HEK293 (cell line): ENCODE measurements around the gene SPACA4.

ENCODE experiments used
- HOXA7 ChIP-seq: sonication (generic); formaldehyde crosslinking; IDR thresholded peaks from 2 replicates; pipeline ENCODE4 v1.8.1; 2022; ENCODE audit warnings: missing genetic modification reagents, borderline replicate concordance
- KLF7 ChIP-seq: fragments of 450-650 bp; formaldehyde crosslinking; IDR thresholded peaks from 2 replicates; pipeline ENCODE4 v1.5.1; 2016; ENCODE audit warnings: missing biosample characterization, missing genetic modification characterization, borderline replicate concordance
- KLF9 ChIP-seq: fragments of 450-650 bp; formaldehyde crosslinking; IDR thresholded peaks from 2 replicates; pipeline ENCODE4 v1.5.1; 2016; ENCODE audit warnings: missing biosample characterization, missing genetic modification characterization, low read depth
- MZF1 ChIP-seq: fragments of 450-650 bp; formaldehyde crosslinking; IDR thresholded peaks from 2 replicates; pipeline ENCODE4 v1.5.1; 2017; ENCODE audit warnings: missing biosample characterization, missing genetic modification characterization, borderline replicate concordance
- REPIN1 ChIP-seq: fragments of 450-650 bp; formaldehyde crosslinking; IDR thresholded peaks from 2 replicates; pipeline ENCODE4 v1.5.1; 2017; ENCODE audit warnings: missing biosample characterization, missing genetic modification characterization, low read depth
- SCRT2 ChIP-seq: fragments of 450-650 bp; formaldehyde crosslinking; IDR thresholded peaks from 2 replicates; pipeline ENCODE4 v1.5.1; 2016; ENCODE audit warnings: missing biosample characterization, missing genetic modification characterization
- ZBTB11 ChIP-seq: fragments of 450-650 bp; formaldehyde crosslinking; conservative IDR thresholded peaks from 2 replicates; pipeline ENCODE4 v1.5.1; 2016; ENCODE audit warnings: low read depth, missing biosample characterization, missing genetic modification characterization
- ZBTB17 ChIP-seq: fragments of 450-650 bp; formaldehyde crosslinking; IDR thresholded peaks from 2 replicates; pipeline ENCODE4 v1.5.1; 2016; ENCODE audit warnings: missing biosample characterization, missing genetic modification characterization
- ZFP41 ChIP-seq: fragments of 450-650 bp; formaldehyde crosslinking; IDR thresholded peaks from 2 replicates; pipeline ENCODE4 v1.5.1; 2016; ENCODE audit warnings: missing biosample characterization, missing genetic modification characterization, borderline replicate concordance
- ZNF121 ChIP-seq: fragments of 450-650 bp; formaldehyde crosslinking; IDR thresholded peaks from 2 replicates; pipeline ENCODE4 v1.5.1; 2016; ENCODE audit warnings: missing biosample characterization, missing genetic modification characterization
- ZNF155 ChIP-seq: fragments of 450-650 bp; formaldehyde crosslinking; IDR thresholded peaks from 2 replicates; pipeline ENCODE4 v1.5.1; 2016; ENCODE audit warnings: missing biosample characterization, missing genetic modification characterization
- ZNF169 ChIP-seq: fragments of 450-650 bp; formaldehyde crosslinking; IDR thresholded peaks from 2 replicates; pipeline ENCODE4 v1.5.1; 2016; ENCODE audit warnings: missing biosample characterization, missing genetic modification characterization
- ZNF211 ChIP-seq: fragments of 450-650 bp; formaldehyde crosslinking; IDR thresholded peaks from 2 replicates; pipeline ENCODE4 v1.5.1; 2016; ENCODE audit warnings: low read depth, missing biosample characterization, missing genetic modification characterization
- ZNF221 ChIP-seq: fragments of 450-650 bp; formaldehyde crosslinking; IDR thresholded peaks from 2 replicates; pipeline ENCODE4 v1.5.1; 2017; ENCODE audit warnings: missing biosample characterization, missing genetic modification characterization, borderline replicate concordance
- ZNF366 ChIP-seq: fragments of 450-650 bp; formaldehyde crosslinking; conservative IDR thresholded peaks from 2 replicates; pipeline ENCODE4 v1.5.1; 2016; ENCODE audit warnings: missing biosample characterization, missing genetic modification characterization
- ZNF37A ChIP-seq: fragments of 450-650 bp; IDR thresholded peaks from 2 replicates; pipeline ENCODE4 v1.5.1; 2018; ENCODE audit warnings: missing biosample characterization, missing genetic modification characterization
- ZNF510 ChIP-seq: fragments of 450-650 bp; formaldehyde crosslinking; IDR thresholded peaks from 2 replicates; pipeline ENCODE4 v1.5.1; 2018; ENCODE audit warnings: mild to moderate bottlenecking, missing genetic modification characterization, missing biosample characterization; ENCODE audit not compliant: insufficient replicate concordance
- ZNF548 ChIP-seq: fragments of 450-650 bp; formaldehyde crosslinking; IDR thresholded peaks from 2 replicates; pipeline ENCODE4 v1.5.1; 2016; ENCODE audit warnings: missing biosample characterization, missing genetic modification characterization
- ZNF561 ChIP-seq: fragments of 450-650 bp; IDR thresholded peaks from 2 replicates; pipeline ENCODE4 v1.5.1; 2018; ENCODE audit warnings: missing biosample characterization, missing genetic modification characterization, borderline replicate concordance
- ZNF571 ChIP-seq: fragments of 450-650 bp; formaldehyde crosslinking; IDR thresholded peaks from 2 replicates; pipeline ENCODE4 v1.5.0; 2017; ENCODE audit warnings: missing biosample characterization, missing genetic modification characterization
- ZNF621 ChIP-seq: fragments of 450-650 bp; formaldehyde crosslinking; IDR thresholded peaks from 2 replicates; pipeline ENCODE4 v1.5.1; 2017; ENCODE audit warnings: missing biosample characterization, missing genetic modification characterization
- ZNF660 ChIP-seq: fragments of 450-650 bp; IDR thresholded peaks from 2 replicates; pipeline ENCODE4 v1.5.1; 2018; ENCODE audit warnings: missing biosample characterization, mild to moderate bottlenecking, missing genetic modification characterization
- ZNF664 ChIP-seq: fragments of 450-650 bp; formaldehyde crosslinking; IDR thresholded peaks from 2 replicates; pipeline ENCODE4 v1.5.1; 2016; ENCODE audit warnings: missing biosample characterization, missing genetic modification characterization
- ZNF677 ChIP-seq: fragments of 450-650 bp; IDR thresholded peaks from 2 replicates; pipeline ENCODE4 v1.5.0; 2018; ENCODE audit warnings: missing biosample characterization, mild to moderate bottlenecking, missing genetic modification characterization, moderate library complexity
- ZNF776 ChIP-seq: fragments of 450-650 bp; formaldehyde crosslinking; IDR thresholded peaks from 2 replicates; pipeline ENCODE4 v1.5.0; 2017; ENCODE audit warnings: missing biosample characterization, missing genetic modification characterization, borderline replicate concordance
- ZNF785 ChIP-seq: fragments of 450-650 bp; formaldehyde crosslinking; IDR thresholded peaks from 2 replicates; pipeline ENCODE4 v1.5.1; 2016; ENCODE audit warnings: missing biosample characterization, missing genetic modification characterization
- ZNF791 ChIP-seq: fragments of 450-650 bp; formaldehyde crosslinking; IDR thresholded peaks from 2 replicates; pipeline ENCODE4 v1.5.1; 2016; ENCODE audit warnings: missing biosample characterization, missing genetic modification characterization
- TF ChIP-seq, protein P1 (sequence below): fragments of 450-650 bp; formaldehyde crosslinking; IDR thresholded peaks from 2 replicates; pipeline ENCODE4 v1.5.1; 2016; ENCODE audit warnings: missing biosample characterization, missing genetic modification characterization
- TF ChIP-seq, protein P2 (sequence below): fragments of 450-650 bp; formaldehyde crosslinking; conservative IDR thresholded peaks from 2 replicates; pipeline ENCODE4 v1.5.1; 2016; ENCODE audit warnings: low read depth, missing biosample characterization, missing genetic modification characterization
- TF ChIP-seq, protein P3 (sequence below): fragments of 450-650 bp; formaldehyde crosslinking; IDR thresholded peaks from 2 replicates; pipeline ENCODE4 v1.5.1; 2016; ENCODE audit warnings: missing biosample characterization, missing genetic modification characterization

The SPACA4 gene

GRCh38 chr19:48618916-48619691 is 12.6 kb downstream of the SPACA4 start, which contains the start of the genes RPL18 and SPHK2 (continued):
- no peak for TF ChIP-seq ZNF621 (tag by site-specific recombination)
- no peak for TF ChIP-seq ZNF37A (tag by site-specific recombination)
- no peak for TF ChIP-seq ZNF776 (tag by site-specific recombination)
- TF ChIP-seq ZNF155, result no peak
- peak; percentile 76; the same call in 1 of the 2 replicates for TF ChIP-seq ZNF785 (tag by site-specific recombination)
- TF ChIP-seq ZBTB17, result peak; percentile 96
- no peak for TF ChIP-seq MZF1
- TF ChIP-seq ZNF561 (tag by site-specific recombination), result no peak
- TF ChIP-seq ZFP41 (tag by site-specific recombination), result peak; percentile 20; the same call in 1 of the 2 replicates
- TF ChIP-seq ZNF791 (tag by site-specific recombination), result no peak
- no peak for TF ChIP-seq ZNF221 (tag by site-specific recombination)
- TF ChIP-seq ZNF660 (tag by site-specific recombination), result peak; percentile 97
- no peak for TF ChIP-seq SCRT2 (tag by site-specific recombination)
- no peak for TF ChIP-seq ZNF510
- TF ChIP-seq, protein P1, sequence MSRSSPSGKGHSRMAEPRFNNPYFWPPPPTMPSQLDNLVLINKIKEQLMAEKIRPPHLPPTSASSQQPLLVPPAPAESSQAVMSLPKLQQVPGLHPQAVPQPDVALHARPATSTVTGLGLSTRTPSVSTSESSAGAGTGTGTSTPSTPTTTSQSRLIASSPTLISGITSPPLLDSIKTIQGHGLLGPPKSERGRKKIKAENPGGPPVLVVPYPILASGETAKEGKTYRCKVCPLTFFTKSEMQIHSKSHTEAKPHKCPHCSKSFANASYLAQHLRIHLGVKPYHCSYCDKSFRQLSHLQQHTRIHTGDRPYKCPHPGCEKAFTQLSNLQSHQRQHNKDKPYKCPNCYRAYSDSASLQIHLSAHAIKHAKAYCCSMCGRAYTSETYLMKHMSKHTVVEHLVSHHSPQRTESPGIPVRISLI (tag by site-specific recombination), result no peak
- peak; percentile 87 for TF ChIP-seq KLF9 (tag by site-specific recombination)
- peak; percentile 89 for TF ChIP-seq ZNF366 (tag by site-specific recombination)
- TF ChIP-seq HOXA7 (CRISPR knock-in tag), result no peak
- TF ChIP-seq ZNF664 (tag by site-specific recombination), result no peak
- TF ChIP-seq ZNF677 (tag by site-specific recombination), result 0 out of 2 replicates have a peak, but pooled peaks have one; percentile 13
- TF ChIP-seq ZNF548 (tag by site-specific recombination), result no peak
- TF ChIP-seq ZNF169, result no peak
- peak; percentile 82; the same call in 1 of the 2 replicates for TF ChIP-seq KLF7 (tag by site-specific recombination)
- TF ChIP-seq, protein P2, sequence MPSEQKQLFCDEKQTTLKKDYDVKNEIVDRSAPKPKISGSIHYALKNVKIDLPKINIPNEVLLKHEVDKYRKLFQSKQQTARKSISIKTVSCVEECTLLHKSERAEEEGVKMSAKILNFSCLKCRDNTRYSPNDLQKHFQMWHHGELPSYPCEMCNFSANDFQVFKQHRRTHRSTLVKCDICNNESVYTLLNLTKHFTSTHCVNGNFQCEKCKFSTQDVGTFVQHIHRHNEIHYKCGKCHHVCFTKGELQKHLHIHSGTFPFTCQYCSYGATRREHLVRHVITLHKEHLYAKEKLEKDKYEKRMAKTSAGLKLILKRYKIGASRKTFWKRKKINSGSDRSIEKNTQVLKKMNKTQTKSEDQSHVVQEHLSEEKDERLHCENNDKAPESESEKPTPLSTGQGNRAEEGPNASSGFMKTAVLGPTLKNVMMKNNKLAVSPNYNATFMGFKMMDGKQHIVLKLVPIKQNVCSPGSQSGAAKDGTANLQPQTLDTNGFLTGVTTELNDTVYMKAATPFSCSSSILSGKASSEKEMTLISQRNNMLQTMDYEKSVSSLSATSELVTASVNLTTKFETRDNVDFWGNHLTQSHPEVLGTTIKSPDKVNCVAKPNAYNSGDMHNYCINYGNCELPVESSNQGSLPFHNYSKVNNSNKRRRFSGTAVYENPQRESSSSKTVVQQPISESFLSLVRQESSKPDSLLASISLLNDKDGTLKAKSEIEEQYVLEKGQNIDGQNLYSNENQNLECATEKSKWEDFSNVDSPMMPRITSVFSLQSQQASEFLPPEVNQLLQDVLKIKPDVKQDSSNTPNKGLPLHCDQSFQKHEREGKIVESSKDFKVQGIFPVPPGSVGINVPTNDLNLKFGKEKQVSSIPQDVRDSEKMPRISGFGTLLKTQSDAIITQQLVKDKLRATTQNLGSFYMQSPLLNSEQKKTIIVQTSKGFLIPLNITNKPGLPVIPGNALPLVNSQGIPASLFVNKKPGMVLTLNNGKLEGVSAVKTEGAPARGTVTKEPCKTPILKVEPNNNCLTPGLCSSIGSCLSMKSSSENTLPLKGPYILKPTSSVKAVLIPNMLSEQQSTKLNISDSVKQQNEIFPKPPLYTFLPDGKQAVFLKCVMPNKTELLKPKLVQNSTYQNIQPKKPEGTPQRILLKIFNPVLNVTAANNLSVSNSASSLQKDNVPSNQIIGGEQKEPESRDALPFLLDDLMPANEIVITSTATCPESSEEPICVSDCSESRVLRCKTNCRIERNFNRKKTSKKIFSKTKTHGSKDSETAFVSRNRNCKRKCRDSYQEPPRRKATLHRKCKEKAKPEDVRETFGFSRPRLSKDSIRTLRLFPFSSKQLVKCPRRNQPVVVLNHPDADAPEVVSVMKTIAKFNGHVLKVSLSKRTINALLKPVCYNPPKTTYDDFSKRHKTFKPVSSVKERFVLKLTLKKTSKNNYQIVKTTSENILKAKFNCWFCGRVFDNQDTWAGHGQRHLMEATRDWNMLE (tag by site-specific recombination), result peak; percentile 96
- TF ChIP-seq REPIN1 (tag by site-specific recombination), result no peak; the same call in 1 of the 2 replicates
- peak; percentile 80 for TF ChIP-seq ZNF121 (tag by site-specific recombination)
- TF ChIP-seq ZBTB11 (tag by site-specific recombination), result peak; percentile 87
- no peak for TF ChIP-seq ZNF571
- TF ChIP-seq ZNF211 (tag by site-specific recombination), result no peak
- TF ChIP-seq, protein P3, sequence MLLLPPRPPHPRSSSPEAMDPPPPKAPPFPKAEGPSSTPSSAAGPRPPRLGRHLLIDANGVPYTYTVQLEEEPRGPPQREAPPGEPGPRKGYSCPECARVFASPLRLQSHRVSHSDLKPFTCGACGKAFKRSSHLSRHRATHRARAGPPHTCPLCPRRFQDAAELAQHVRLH (tag by site-specific recombination), result peak; percentile 78
